Measurements from ENCODE around the gene AKAP14. TPM values are rescaled to one million over a fixed set of nuclear protein-coding genes. Genes with fewer than 3 reads are reported as not detected.

Gene AKAP14
- total RNA-seq, 2 experiments from 2014 or later = not detected

DNA sequence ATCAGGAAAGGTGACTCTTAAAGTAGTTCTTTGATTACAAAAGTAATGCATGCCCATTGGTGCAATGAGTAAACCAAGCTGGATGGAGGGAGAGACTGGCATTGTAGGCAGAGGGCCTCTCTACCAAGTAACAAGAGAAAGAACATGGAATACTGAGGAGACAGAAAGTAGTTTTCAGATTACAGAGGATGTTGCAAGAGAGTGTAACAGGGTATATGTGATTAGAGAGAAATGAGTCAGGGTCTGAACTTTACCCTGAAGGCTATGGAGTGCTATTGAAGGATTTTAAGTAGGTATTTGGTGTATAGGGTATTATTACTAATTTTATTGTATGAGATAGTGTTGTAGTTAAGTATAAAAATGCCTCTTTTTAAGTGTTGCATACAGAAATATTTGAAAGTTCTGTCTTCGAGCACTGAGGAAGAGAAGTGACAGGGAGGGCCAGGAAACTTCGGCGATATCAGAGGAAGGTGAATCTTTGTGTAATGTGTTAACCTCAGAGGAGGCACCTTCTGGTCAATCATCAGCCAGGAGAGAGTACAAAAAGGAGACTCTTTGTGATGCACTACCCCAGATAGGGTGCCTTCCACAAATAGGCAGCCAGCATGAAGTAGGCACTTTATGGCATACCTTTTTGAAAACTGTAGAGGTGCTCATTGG lies 39.7 kb downstream of the AKAP14 start:
- Mint-ChIP-seq H3K4me3 (no peak overlapping the region), H3K27ac (peak overlapping the region; percentile 70), H3K4me1 (ENCODE audit: low read depth) (no peaks in the 10 kb centered on the region), H3K27me3 (no peaks in the 10 kb centered on the region), H3K36me3 (ENCODE audit: low read depth) (peaks cover 13% of the 10 kb centered on the region), H3K9me3 (no peaks in the 10 kb centered on the region)
- ATAC-seq (no peak), DNase-seq (no peak)
- ChIA-PET CTCF (no interaction called here), POLR2A (no interaction called here)
- TF ChIP-seq CTCF (IDR thresholded peaks at IDR 0.05) = no peak
- intact Hi-C loops (cut with micrococcal nuclease) = no loop called here

- POLR2A ChIA-PET = no interaction called here
- H3K4me3 Mint-ChIP-seq = peak overlapping the region; percentile 79
These were observed 45.6 kb downstream of the AKAP14 start for GRCh38 chrX:119941336-119941735.

DNA sequence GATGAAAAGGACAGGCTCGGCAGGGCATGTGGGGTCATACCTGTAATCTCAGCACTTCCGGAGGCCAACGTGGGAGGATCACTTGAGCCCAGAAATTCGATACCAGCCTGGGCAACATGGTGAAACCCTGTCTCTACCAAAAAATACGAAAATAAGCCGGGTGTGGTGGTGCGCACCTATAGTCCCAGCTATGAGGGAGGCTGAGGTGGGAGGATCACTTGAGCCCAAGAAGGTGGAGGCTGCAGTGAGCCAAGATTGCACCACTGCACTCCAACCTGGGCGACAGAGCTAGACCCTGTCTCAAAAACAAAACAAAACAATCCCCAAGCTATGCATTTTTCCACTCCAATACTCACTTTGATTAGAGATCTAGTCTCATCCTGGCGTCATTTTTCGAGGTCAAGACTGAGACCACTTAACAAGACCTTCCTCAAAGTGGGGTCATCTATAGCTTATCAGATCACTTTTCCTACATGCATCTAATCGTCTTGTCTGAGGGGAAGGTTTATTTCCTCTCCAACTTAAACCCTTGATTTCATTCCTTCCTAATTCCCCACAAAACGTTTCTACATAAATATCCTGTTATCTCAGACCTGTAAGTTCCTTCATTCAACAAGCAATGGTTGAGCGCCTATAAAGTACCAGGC lies 46.6 kb downstream of the AKAP14 start:
- ChIA-PET CTCF (no interaction called here), POLR2A (interaction anchor here (1.6 kb wide), 1 partner anchor 41 kb away, joined by 5 read pairs; no protein-coding TSS in a partner anchor)

More at GRCh38 chrX:119941336-119941735, 45.6 kb downstream of the AKAP14 start:
- no peaks in the 10 kb centered on the region for H3K27me3 Mint-ChIP-seq
- intact Hi-C loops (cut with micrococcal nuclease) = no loop called here
- DNase-seq (no peak), ATAC-seq (no peak)
- TF ChIP-seq CTCF (IDR thresholded peaks at IDR 0.05) = no peak
- H3K36me3 Mint-ChIP-seq (ENCODE audit: low read depth) = peaks cover 5% of the 10 kb centered on the region
- peaks cover 16% of the 10 kb centered on the region for H3K4me1 Mint-ChIP-seq (ENCODE audit: low read depth)
- peak overlapping the region; percentile 34 for H3K27ac Mint-ChIP-seq
- CTCF ChIA-PET = no interaction called here
- no peaks in the 10 kb centered on the region for H3K9me3 Mint-ChIP-seq

DNA sequence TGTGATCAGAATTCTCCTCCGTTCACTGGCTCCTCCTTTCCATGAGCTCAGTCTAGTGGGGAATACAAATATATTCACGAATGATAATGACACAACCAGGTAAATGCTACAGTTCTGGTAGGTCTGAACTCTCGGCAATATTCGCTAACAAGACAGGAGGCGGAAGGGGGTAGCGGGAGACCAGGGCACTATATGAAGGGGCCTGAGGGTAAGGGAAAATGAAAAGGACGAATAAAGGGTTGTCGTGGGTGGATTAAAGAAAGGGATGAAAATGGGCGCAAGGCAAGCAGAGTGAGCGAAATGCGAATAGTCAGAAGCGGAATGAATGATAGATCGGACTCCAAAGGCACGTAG lies 47.1 kb downstream of the AKAP14 start:
- DNase-seq = no peak
- ATAC-seq = peak; percentile 9
- peaks cover 16% of the 10 kb centered on the region for H3K4me1 Mint-ChIP-seq (ENCODE audit: low read depth)
- TF ChIP-seq CTCF (IDR thresholded peaks at IDR 0.05) = no peak
- ChIA-PET POLR2A (interaction anchor here (1.6 kb wide), 1 partner anchor 42 kb away, joined by 5 read pairs; no protein-coding TSS in a partner anchor), CTCF (no interaction called here)
- H3K36me3 Mint-ChIP-seq (ENCODE audit: low read depth) = peaks cover 3% of the 10 kb centered on the region
- intact Hi-C loops (cut with micrococcal nuclease) = no loop called here
- peak overlapping the region; percentile 90 for H3K27ac Mint-ChIP-seq
- no peaks in the 10 kb centered on the region for H3K9me3 Mint-ChIP-seq
- peak overlapping the region; percentile 79 for H3K4me3 Mint-ChIP-seq
- H3K27me3 Mint-ChIP-seq = no peaks in the 10 kb centered on the region

More for the DNA sequence above, 46.6 kb downstream of the AKAP14 start:
- no peaks in the 10 kb centered on the region for H3K27me3 Mint-ChIP-seq
- peak overlapping the region; percentile 79 for H3K4me3 Mint-ChIP-seq
- H3K27ac Mint-ChIP-seq = peak overlapping the region; percentile 90
- no peaks in the 10 kb centered on the region for H3K9me3 Mint-ChIP-seq
- ATAC-seq (no peak), DNase-seq (no peak)
- H3K4me1 Mint-ChIP-seq (ENCODE audit: low read depth) = peaks cover 16% of the 10 kb centered on the region
- peaks cover 3% of the 10 kb centered on the region for H3K36me3 Mint-ChIP-seq (ENCODE audit: low read depth)
- intact Hi-C loops (cut with micrococcal nuclease) = no loop called here
- TF ChIP-seq CTCF (IDR thresholded peaks at IDR 0.05) = no peak
